Stomach (tissue), 9 donors: ENCODE results near the gene NELFE. TPM values are rescaled to one million over a fixed set of nuclear protein-coding genes. Genes with fewer than 3 reads are reported as not detected.
"Not testable (repeated sequence)": the region's sequence is repeated elsewhere in the genome, so short reads cannot be mapped to it uniquely, and the experiment has no call there.

ENCODE experiments used
- DNase-seq, 2 donors: peaks; one replicate each; pipeline versions ENCODE4 v3.0.0 to v3.0.0-alpha.2; 2013 to 2019
- H3K27ac ChIP-seq, 5 donors: fragments of 200-600 bp in 4 of 5; sonication (generic) in 4 of 5; one replicate each; pipeline ENCODE4 v1.5.1; 2013 to 2019; ENCODE audit warnings: mild to moderate bottlenecking in 1 of 5, moderate library complexity in 1 of 5
- H3K27me3 ChIP-seq, 3 donors: fragments of 200-600 bp; sonication (generic); one replicate each; pipeline ENCODE4 v1.5.1; 2017 to 2019; ENCODE audit warnings: mixed run types in 1 of 3
- H3K36me3 ChIP-seq, 4 donors: fragments of 200-600 bp; sonication (generic); 1 replicate in 3 of 4; 2 replicates in 1 of 4; pipeline ENCODE4 v1.5.1; 2016 to 2019
- H3K4me1 ChIP-seq, 4 donors: fragments of 200-600 bp; sonication (generic); one replicate each; pipeline ENCODE4 v1.5.1; 2016 to 2019
- H3K4me3 ChIP-seq, 4 donors: fragments of 200-600 bp; sonication (generic) in 3 of 4; one replicate each; pipeline ENCODE4 v1.5.1; 2016 to 2019; ENCODE audit warnings: mild to moderate bottlenecking in 1 of 4
- H3K9me3 ChIP-seq, 4 donors: fragments of 200-600 bp; sonication (generic); one replicate each; pipeline ENCODE4 v1.5.1; 2016 to 2019
- EP300 ChIP-seq: sonication (generic); formaldehyde crosslinking; IDR thresholded peaks from one replicate; pipeline ENCODE4 v1.6.1; 2017; ENCODE audit warnings: antibody characterized with exemption
- POLR2A ChIP-seq, 4 donors: fragments of 450-650 bp; IDR thresholded peaks; one replicate each; pipeline ENCODE4 v1.6.1; 2016; ENCODE audit warnings: antibody characterized with exemption in 4 of 4, control low read depth in 2 of 4, mild to moderate bottlenecking in 1 of 4, moderate library complexity in 1 of 4
- POLR2AphosphoS5 ChIP-seq, 3 donors: sonication (generic); formaldehyde crosslinking; IDR thresholded peaks; one replicate each; pipeline ENCODE4 v1.6.1; 2016; ENCODE audit warnings: antibody characterized with exemption in 3 of 3
- WGBS, 5 donors: extraction: QIAGEN DNeasy Blood & Tissue Kit in 3 of 5; methylation state at CpG; one replicate each; pipeline versions ENCODE4 v1.1.5 to v1.1.7; 2013 to 2018; 5-methylcytosine and 5-hydroxymethylcytosine counted together
- intact Hi-C: fragments of 100-400 bp; cut with DNase I; formaldehyde crosslinking; loops from one replicate; pipeline ENCODE4 v1.15.1; 2023; ENCODE audit warnings: low total_unique reads
- polyA plus RNA-seq, 3 donors: library from polyadenylated mRNA; stranded (reverse); fragments of 200-250 nt; gene quantifications; one replicate each; pipeline ENCODE4 v1.2.3, GENCODE V29; 2013
- total RNA-seq, 5 donors: library from RNA; depleted of rRNA; stranded (reverse); fragments of >200 nt; gene quantifications; one replicate each; pipeline versions ENCODE4 v1.1.0 to v1.2.3, GENCODE V29; 2014 to 2016
- TF ChIP-seq, protein P1 (sequence below), 7 experiments: fragments of 450-650 bp in 4 of 7; fragments of 200-600 bp in 3 of 7; sonication (generic) in 3 of 7; IDR thresholded peaks; one replicate each; pipeline ENCODE4 v1.5.1; 2016 to 2019; ENCODE audit warnings: antibody characterized with exemption in 7 of 7, control low read depth in 2 of 7, mild to moderate bottlenecking in 1 of 7
- donor health status: healthy with polysubstance abuse.
- donor health status: Bipolar disorder and iron deficiency.
- donor health status: healthy.

NELFE gene
- total and polyA plus RNA-seq, 8 donors = 2.9 to 100 (median 51.5) TPM

GRCh38 chr6:31919624-31920303 is 39.0 kb downstream of the NELFE start:
- no peaks in the 10 kb centered on the region for H3K36me3 ChIP-seq
- H3K4me1 ChIP-seq = peaks cover 0 to 11% (median 5%) of the 10 kb centered on the region in 4 donors
- H3K4me3 ChIP-seq = no peak overlapping the region
- WGBS, 5 donors = 44 to 72% (median 50%) methylated on average over 6 of the region's 6 CpGs
- H3K27ac ChIP-seq = no peak overlapping the region
- intact Hi-C loops = no loop called here
- no peak for DNase-seq
- H3K27me3 ChIP-seq = no peaks in the 10 kb centered on the region
- H3K9me3 ChIP-seq = no peaks in the 10 kb centered on the region
- TF ChIP-seq POLR2A (IDR thresholded peaks at IDR 0.05) (no peak), EP300 (no peak), POLR2AphosphoS5 (IDR thresholded peaks at IDR 0.05) (no peak)

- H3K27me3 ChIP-seq = no peaks in the 10 kb centered on the region
- no peak overlapping the region for H3K27ac ChIP-seq
- H3K4me1 ChIP-seq = peaks cover 0 to 11% (median 5%) of the 10 kb centered on the region in 4 donors
- TF ChIP-seq, protein P1, sequence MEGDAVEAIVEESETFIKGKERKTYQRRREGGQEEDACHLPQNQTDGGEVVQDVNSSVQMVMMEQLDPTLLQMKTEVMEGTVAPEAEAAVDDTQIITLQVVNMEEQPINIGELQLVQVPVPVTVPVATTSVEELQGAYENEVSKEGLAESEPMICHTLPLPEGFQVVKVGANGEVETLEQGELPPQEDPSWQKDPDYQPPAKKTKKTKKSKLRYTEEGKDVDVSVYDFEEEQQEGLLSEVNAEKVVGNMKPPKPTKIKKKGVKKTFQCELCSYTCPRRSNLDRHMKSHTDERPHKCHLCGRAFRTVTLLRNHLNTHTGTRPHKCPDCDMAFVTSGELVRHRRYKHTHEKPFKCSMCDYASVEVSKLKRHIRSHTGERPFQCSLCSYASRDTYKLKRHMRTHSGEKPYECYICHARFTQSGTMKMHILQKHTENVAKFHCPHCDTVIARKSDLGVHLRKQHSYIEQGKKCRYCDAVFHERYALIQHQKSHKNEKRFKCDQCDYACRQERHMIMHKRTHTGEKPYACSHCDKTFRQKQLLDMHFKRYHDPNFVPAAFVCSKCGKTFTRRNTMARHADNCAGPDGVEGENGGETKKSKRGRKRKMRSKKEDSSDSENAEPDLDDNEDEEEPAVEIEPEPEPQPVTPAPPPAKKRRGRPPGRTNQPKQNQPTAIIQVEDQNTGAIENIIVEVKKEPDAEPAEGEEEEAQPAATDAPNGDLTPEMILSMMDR (IDR thresholded peaks at IDR 0.05) = no peak
- TF ChIP-seq EP300 = no peak
- TF ChIP-seq POLR2A (IDR thresholded peaks at IDR 0.05) = no peak
- no peak for TF ChIP-seq POLR2AphosphoS5 (IDR thresholded peaks at IDR 0.05)
- intact Hi-C loops = no loop called here
- H3K36me3 ChIP-seq = no peaks in the 10 kb centered on the region
- H3K4me3 ChIP-seq = no peak overlapping the region
- DNase-seq = no peak
- H3K9me3 ChIP-seq = no peaks in the 10 kb centered on the region
- 79 to 90% (median 84%) methylated on average over 8 of the region's 8 CpGs for WGBS, 5 donors
Measured at GRCh38 chr6:31918069-31918720, 40.6 kb downstream of the NELFE start.

DNA sequence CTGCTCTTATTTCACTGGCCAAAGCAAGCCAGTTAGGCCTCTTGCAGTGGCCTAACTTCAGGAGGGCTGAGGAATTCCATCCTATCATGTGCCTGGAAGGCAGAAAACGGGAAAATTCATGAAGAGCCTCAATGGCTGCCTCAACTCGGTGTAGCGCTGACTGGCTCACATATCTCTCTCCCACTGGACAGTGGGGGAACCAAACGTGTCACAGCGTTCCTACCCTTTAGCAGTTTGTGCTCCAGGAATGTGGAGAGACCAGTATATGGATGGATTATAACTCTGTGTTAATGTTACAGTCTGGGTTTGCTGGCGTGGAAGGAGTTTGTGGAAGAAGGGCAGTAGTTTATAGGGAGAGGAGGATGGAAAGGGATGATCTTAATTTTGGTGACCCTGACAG is 43.0 kb downstream of the NELFE start:
- no peak overlapping the region for H3K27ac ChIP-seq
- H3K9me3 ChIP-seq = no peaks in the 10 kb centered on the region
- H3K36me3 ChIP-seq = no peaks in the 10 kb centered on the region
- peaks cover 0 to 21% (median 7%) of the 10 kb centered on the region in 4 donors for H3K4me1 ChIP-seq
- no peak for DNase-seq
- no peak overlapping the region for H3K4me3 ChIP-seq
- intact Hi-C loops = no loop called here
- WGBS, 5 donors = 73 to 88% (median 83%) methylated on average over 6 of the region's 6 CpGs
- TF ChIP-seq POLR2A (IDR thresholded peaks at IDR 0.05) (no peak), POLR2AphosphoS5 (IDR thresholded peaks at IDR 0.05) (no peak), EP300 (no peak)
- H3K27me3 ChIP-seq = no peaks in the 10 kb centered on the region

DNA sequence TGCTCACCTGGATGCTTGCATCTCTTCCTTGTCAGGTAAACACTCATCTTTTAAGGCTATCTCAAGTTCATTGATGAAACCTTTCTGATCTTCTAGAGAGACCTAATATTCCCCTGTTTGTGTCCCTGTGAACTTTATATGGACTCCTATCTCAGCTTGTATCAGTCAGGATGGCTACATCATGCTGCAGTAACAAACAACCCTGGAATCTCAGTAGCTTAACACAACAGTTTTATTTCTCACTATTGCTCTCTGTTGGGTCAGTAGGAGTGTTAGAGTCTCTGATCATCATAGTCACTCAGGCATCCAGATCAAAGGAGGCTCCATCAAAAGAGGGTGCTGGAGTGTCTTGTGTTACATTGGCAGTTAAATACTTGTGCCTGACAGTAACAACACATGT is 43.4 kb downstream of the NELFE start:
- Histone ChIP-seq H3K4me3 (no peak overlapping the region), H3K27ac (no peak overlapping the region), H3K9me3 (no peaks in the 10 kb centered on the region), H3K27me3 (no peaks in the 10 kb centered on the region), H3K36me3 (no peaks in the 10 kb centered on the region), H3K4me1 (peaks cover 0 to 17% (median 5%) of the 10 kb centered on the region in 4 donors)
- DNase-seq = no peak
- TF ChIP-seq POLR2AphosphoS5 (IDR thresholded peaks at IDR 0.05) (no peak), EP300 (no peak), POLR2A (IDR thresholded peaks at IDR 0.05) (no peak)
- TF ChIP-seq, protein P1 (IDR thresholded peaks at IDR 0.05) = no peak
- intact Hi-C loops = no loop called here

DNA sequence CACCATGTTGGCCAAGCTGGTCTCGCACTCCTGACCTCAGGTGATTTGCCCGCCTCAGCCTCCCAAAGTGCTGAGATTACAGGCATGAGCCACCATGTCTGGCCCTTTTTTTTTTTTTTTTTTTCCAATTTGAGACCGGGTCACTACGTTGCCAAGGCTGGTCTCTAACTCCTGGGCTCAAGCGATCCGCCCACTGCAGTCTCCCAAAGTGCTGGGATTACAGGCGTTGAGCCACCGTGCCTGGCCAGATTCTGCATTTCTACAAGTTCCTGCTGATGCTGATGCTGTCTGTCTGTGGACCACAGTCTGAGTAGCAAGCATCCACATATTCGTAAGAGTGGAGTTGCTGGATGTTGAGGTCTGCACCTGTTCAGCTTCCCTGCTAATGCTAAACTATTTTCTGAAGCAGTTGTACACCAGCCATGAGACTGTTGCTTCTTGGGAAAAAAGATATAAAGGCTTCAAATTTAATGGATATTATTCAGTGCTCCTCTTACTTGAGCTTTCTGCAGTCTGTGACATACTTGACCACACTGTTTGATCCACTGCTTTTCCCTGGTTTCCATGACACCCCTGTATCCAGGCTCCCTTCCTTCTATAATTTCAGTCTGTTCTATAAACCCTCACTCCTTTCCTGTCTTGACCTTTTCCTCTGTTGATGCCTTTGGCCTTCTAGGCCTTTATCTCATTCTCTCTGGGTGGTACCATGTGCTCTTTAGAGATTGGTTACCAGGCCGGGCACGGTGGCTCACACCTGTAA is 46.8 kb downstream of the NELFE start:
- Histone ChIP-seq H3K36me3 (no peaks in the 10 kb centered on the region), H3K27ac (no peak overlapping the region), H3K9me3 (no peaks in the 10 kb centered on the region), H3K4me1 (peaks cover 0 to 20% (median 6%) of the 10 kb centered on the region in 4 donors), H3K27me3 (no peaks in the 10 kb centered on the region), H3K4me3 (no peak overlapping the region)
- WGBS, 5 donors = 74 to 84% (median 79%) methylated on average over 11 of the region's 11 CpGs
- no peak for DNase-seq
- no peak for TF ChIP-seq POLR2A (IDR thresholded peaks at IDR 0.05)
- TF ChIP-seq EP300 = no peak
- TF ChIP-seq, protein P1 (IDR thresholded peaks at IDR 0.05) = no peak
- TF ChIP-seq POLR2AphosphoS5 (IDR thresholded peaks at IDR 0.05) = no peak
- intact Hi-C loops = no loop called here

DNA sequence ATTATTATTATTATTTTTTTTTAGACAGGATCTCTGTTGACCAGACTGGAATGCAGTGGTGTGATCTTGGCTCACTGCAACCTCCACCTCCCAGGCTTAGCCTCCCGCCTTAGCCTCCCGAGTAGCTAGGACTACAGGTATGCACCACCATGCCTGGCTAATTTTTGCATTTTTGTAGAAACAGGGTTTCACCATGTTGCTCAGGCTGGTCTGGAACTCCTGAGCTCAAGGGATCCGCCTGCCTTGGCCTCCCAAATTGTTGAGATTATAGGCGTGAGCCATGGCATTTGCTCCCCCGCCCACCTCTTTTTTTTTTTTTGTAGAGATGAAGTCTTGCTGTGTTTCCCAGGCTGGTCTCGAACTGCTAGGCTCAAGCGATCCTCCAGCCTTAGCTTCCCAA is 49.5 kb downstream of the NELFE start:
- not testable (repeated sequence) for H3K27me3 ChIP-seq, DNase-seq, H3K4me3 ChIP-seq, H3K9me3 ChIP-seq, H3K36me3 ChIP-seq, H3K27ac ChIP-seq
- peaks cover 0 to 20% (median 6%) of the 10 kb centered on the region in 4 donors for H3K4me1 ChIP-seq
- 65 to 86% (median 79%) methylated on average over 7 of the region's 7 CpGs for WGBS, 5 donors
- intact Hi-C loops = loop anchor here (5.0 kb wide), 1 partner anchor 43 kb away; no protein-coding TSS in a partner anchor
